ENCODE measurements around the gene CUEDC1. TPM values are rescaled to one million over a fixed set of nuclear protein-coding genes. Genes with fewer than 3 reads are reported as not detected.

Gene CUEDC1, protein sequence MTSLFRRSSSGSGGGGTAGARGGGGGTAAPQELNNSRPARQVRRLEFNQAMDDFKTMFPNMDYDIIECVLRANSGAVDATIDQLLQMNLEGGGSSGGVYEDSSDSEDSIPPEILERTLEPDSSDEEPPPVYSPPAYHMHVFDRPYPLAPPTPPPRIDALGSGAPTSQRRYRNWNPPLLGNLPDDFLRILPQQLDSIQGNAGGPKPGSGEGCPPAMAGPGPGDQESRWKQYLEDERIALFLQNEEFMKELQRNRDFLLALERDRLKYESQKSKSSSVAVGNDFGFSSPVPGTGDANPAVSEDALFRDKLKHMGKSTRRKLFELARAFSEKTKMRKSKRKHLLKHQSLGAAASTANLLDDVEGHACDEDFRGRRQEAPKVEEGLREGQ
- polyA plus RNA-seq (2013, experiment 1 of 2; ENCODE audit: insufficient read length) = 54.1 TPM
- polyA plus RNA-seq (2013, experiment 2 of 2; ENCODE audit: insufficient read length) = 44.0 TPM

DNA sequence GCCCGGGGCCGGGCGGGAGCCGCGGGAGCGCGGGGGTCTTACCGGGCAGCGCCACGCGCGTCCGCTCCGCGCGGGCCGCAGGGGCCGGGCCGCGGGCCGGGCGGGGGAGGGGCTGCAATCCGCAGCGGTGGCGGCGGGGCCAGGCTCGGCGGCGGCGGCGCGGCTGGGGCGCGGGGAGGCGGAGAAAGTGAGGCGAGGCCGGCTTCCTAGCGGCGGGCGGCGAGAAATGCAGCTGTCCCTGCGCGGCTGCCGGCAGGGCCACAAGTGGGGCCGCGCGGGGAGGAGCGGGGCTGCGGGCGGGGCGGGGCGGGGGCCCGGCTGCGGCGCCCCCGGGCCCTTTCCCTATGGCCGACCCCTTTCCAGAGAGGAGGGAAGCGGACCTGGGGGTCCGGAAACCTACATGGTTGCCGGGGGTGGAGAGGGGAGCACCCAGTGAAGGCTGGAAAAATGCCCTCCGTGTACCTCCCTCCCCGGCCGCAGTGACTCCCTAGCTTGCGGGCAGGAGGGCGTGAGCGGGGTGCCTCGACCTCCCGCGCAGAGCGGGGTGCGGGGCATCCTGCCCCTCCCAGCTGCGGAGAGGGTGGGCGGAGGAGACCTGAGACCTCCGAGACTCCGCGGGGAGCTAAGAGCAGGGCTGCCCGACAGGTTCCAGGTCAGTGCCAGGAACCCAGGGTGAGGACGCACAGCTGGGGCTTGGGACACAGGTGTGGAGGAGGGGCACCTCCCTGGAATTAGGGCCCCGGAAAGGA lies at the start of gene CUEDC1:
Gene CUEDC1, minus strand, starts transcription at position 230 of the 749 bp plus-strand sequence. CDS start 69,848 bp downstream, outside the sequence.
- DNase-seq = peak; percentile 74

DNA sequence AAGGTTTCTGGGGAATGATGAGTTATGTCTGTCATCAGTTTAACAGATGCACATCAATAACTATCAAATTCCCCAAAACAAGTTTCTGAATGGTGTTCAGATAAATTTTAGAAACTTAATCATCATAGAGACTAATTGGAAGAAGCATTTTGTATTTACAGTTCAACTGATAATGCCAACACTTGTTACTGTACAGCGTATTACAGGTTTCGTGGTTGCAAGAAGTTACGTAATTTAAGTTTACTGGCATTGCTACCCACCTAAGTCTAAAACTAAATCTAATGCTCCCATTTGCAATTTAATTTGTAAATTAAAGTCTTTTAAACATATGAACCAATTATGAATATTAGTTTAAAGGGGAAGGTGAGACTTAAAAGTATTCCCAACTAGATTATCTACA lies 48.8 kb upstream of the CUEDC1 start:
- no peak for DNase-seq

DNA sequence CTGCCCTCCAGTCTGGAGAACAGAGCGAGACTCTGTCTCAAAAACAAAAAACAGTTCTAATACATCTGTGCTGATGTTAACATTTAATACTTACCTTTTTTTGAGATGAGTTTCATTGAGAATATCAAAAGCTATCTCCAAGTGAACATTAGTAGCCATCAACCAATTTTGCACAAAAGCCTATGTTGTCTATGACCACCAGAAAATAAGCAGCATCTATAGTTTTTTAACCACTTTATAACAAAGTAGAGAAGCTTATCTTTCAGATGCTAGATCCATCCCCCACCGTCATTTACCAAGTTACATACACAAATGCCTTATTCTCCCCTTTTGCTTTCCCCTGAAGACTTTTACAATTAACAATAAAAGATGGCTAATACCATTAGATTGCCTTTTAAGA lies 47.8 kb upstream of the CUEDC1 start:
- no peak for DNase-seq

DNA sequence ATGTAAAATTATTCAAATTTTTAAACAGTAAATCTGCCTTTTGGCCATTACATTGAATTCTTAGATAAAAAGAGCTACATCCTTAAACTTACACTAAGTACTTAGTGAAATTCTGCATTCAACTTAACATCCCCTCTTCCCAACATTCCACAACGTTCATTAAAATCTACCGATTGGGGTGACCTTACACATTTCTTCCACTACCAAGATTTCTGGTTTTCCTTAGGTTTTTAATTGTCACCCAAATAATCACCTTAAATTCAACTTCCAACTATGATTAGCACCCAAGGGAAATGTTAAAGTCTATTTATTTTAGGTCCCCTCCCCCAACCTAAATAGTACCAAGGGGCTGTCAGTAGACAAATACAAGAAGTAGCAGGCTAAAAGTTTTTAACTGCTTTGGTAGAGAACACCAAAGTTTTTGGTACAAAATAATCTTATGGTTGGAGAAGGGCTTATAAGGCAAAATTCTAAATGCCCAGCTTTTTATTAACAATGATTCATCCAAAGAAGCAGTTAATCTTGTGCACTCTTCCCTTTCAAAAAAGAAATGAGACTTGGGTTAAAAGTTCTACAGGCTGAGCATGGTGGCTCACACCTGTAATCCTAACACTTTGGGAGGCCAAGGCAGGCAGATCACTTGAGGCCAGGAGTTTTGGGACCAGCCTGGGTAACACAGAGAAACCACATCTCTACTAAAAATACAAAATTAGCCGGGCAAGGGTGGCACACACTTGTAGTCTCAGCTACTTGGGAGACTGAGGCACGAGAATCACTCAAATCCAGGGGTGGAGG lies 47.1 kb upstream of the CUEDC1 start:
- DNase-seq = no peak

DNA sequence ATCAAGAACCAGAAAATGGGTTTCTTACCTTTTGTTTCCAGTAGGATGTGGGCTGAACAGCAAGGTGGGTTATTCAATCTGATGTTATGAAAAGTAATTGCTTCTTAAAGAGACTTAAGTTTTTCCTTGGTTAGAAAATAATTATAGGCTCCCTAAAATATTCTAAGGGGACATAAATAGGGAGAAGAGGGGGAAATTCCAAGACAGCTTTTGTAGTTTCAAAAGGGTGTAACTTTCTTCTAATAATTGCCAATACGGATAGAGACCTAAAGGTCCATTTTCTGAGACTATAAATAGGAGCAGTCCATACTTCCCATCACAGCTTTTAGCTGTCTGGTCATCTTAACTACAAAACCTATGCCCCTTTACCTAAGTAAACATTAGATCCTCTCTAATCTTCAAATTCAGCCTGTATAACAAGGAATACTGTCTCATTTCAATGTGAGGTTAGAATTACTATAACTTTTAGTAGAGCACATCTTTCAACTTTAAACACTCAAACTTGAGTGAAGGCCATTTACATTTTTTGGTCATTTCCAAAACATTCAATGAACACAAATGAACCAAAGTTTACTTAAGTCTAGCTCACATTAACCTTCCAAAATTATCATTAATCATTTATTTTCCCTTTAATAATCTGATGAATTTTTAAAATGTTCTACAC lies 46.4 kb upstream of the CUEDC1 start:
- DNase-seq = no peak

DNA sequence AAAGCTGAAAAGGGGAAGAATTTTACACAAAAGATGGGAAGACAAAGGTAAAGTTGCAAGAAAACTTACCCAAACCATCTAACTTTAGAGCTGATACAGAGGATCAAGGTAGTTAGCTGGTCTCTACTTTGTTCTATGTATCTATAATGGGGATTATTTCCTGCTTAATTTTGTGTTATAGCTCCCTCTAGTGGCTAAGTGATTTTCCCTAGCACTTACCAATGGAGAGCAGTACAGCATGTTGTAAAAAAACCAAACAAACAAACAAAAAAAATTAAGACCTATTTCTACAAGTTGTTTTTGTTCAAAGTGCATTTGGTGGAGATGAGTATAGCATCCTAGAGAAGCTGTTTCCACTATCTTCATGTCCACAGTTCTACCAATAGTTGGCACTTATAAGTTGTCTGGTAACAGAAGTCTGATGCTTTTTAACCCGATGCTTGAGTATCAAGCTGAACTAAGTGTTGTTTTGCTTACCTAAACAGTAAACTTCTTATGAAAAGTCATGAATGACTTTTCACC lies 44.3 kb upstream of the CUEDC1 start:
- peak; percentile 72 for DNase-seq

DNA sequence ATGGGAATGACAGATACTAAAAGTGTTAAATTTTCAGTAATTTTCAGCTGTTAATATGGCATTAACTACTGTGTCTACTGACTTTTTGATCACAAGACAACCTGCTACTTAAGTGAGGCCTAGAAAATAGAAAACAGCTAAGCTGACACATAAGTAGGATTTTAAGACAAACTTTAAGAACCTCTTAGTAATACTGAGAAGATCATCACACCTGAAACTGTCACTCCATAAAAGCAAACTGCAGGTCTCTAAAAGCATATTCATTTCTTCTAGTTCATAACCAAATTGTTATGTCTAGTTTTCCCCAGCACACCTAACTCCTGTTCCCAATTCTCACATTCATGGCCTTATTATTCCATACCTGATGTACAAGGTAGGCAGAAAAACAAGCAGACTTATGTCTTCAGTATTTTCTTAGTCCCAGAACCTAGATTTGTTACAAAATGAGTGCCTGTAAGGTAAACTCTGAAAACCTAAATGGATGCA lies 43.8 kb upstream of the CUEDC1 start:
- DNase-seq = no peak

DNA sequence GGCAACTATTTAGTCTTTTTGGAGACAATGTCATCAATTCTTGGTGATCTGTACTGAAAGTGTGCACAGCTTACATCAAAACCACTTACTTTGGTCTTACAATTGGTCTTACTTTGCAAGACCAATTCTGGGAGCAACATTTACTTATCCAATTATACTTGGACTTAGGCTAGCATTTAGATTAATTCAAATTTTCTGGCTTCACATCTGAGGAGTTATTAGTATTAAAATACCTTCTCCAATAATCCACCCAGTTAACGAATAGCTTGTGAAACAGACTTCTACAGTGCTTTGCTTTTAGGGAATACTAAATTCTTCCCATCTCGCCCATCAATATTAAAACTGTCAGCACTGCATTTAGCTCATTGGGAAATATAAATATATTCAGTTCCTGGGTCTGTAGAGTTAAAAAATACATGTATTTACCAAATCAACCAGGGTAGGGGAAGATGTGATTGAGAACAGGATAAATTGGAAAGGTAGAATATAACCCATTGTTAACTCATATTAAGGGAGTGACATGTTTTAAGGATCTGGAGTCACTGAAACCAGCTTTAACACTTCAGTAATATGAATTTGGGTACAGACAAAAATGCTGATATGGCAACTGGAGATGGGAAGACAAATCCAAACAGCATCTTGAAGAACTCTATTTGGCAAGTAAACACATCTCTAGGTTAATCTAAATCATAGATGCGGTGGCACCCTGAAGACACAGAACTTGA lies 42.0 kb upstream of the CUEDC1 start:
- DNase-seq = no peak

DNA sequence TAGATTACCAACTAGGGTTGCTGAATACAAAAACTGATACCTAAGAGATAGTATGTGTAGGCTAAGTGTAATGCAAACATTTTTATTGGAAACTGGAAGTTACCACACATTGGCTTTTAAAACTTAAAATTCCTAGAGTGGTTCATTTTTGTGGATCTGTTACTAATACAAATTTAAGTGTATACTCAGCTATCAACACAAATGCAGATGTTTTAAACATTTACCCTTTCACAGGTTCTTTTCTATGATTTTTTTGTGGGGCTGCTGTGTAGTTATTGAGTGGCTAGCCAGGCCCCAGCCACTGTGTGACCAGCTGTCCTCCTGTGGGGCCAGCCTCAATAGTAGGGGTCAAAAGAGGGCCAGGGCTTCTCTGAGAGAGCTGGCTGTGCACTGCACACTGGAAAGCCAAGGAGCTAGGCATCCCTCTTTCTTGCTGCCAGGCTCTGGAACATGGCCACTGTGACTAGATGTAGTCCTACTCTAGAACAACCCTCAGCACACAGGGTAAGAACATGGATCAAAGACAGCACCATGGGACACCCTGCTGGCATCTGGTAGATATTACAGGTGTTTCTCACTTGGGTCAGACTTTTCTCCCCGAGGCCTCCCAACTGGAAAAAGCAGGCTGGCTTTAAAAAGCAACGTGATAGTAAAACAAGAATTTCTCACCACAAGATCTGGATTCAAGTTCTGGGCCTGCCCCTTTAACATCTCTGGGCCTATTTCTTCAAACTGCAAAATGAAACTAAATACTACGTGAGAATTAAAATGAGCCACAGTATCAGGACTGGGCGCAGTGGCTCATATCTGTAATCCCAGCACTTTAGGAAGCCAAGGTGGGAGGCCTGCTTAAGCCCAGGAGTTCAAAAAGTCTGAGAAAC lies 40.1 kb upstream of the CUEDC1 start:
- peak; percentile 85 for DNase-seq

DNA sequence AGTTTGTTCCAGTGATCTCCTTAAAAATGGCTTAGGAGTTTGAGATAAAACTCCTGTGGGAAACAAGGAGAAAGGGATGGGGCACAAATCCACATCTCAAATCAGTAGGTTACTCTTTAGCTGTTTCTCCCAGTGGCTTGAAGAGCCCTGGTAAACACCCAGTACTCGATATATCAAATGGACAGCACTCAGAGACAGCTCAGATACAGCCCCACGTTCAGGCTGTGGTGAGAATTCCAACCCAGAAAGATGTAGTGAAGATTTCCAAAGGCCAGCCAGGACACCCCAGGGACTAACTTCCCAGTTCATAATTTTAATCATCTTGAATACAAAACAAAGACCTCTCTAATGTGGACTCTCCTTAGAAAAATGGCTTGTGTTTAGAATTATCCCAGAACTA lies 39.2 kb upstream of the CUEDC1 start:
- DNase-seq = no peak

DNA sequence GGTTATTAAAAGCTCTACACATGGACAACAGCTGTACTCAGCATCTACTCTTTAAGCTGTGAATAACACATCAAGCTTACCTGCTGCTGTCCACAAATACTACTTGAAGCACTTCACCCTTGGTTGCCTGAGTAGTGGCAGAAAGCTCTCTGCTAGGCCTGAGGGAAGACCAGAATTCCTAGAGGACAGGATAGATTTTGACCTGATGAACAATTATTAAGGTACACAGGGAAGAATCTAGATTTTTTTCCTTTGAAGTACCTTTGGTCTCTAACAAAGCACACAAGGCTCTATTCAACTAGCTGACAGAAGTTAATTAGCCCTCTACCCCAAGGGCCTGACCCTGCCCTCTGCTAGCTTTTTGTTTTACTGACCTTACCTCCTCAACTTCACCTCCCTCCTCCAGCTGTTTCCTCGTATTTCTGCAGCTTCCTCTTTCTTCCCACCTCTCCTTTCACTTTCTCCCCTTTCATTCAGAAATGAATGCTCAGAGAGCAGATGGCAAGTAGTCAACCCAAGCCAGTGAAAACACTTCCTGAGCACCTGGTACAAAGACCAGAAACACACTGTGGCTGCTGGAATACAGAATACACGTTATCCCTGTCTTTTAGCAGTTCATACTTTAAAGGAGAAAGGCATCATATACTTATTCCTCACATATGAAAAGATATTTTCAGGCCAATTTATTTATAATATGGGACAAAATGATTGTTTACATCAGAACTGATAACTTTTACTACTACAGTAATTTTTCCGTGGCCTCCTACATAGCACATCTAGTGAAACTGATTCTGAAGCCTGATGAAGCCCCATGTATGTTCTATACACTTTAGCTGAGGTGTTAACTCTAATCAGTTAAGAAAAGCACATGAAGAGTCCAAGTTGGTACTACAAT lies 38.5 kb upstream of the CUEDC1 start:
- DNase-seq = no peak

DNA sequence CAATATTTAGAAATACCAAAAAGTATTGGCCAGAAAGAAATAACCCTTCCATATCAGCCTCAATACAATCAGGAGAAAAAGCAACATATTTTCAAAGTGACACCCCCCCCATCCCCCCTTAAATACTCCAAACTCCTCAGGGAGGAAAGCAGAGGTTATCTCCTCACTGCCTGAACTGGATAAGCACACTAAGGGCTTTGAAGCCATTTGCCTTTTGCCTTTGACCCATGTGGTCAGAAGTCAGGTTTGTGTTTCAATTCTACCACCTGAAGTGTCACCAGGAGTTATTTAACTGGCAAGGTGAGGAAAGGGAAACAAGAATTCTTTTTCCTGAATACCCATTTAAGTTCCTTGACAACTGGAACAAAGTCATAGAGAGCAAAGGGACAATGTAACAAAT lies 36.3 kb upstream of the CUEDC1 start:
- DNase-seq = no peak

DNA sequence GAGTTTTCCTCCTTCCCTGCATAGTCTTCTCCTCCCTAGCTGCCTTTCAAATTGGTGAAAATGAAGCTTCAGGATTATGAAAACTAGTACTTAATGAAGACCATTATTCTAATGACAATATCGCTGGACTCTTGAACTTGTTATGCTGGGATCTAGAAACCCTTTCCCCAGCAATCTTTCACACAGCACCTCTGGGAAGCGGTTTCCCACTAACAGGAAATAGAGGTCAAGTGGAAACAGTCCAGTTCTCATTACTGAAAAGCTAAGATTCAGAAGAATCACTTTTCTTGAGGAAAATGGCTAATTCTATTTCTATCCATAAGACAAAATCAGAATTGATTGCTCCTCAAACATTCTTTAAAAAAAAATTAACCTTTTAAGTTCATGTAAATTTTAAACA lies 34.8 kb upstream of the CUEDC1 start:
- no peak for DNase-seq

DNA sequence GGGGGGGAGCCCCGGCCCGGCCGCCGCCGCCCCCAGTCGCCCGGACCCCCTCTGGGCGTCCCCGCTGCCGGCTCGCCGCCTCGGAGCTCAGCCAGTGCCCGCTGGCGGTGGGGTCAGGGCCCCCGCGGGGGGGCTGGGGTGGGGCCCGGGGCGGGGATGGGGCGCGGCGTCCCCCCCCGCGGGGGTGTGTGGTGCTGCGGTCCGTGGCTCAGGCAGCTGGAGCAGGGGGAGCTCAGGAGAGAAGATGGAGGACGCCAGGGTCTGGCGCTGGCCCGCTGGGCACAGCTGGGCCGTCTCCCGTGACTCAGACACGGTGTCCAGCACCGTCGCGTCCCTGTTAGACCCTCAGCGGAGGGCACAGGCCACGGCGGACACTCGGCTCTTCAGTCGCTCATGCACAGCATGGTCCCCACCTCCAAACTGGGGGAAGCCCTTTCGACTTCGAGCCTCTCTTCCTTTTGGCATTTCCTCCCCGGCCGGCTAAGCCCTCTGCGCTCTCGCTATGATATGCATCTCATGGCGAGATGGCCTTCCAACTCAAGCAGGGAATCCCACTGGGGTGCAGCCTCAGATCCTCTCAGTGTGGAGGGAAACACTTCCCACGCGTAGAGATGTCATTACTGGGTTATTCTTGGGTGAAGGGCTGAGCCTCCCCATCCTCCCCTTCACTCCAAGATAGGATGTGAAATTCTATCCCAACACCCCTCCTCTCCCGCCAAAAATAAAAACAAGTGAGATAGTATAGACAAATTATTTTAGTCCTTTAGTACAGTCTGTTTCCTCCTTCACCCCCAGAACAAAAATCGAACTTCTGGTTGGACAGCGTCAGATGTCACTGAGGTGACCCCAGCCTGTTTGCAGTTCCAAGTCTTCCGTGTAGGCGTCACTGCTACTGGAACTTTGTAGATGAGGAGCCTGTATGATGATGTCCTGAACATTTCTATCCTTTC lies 33.4 kb upstream of the CUEDC1 start:
- DNase-seq = peak; percentile 75

DNA sequence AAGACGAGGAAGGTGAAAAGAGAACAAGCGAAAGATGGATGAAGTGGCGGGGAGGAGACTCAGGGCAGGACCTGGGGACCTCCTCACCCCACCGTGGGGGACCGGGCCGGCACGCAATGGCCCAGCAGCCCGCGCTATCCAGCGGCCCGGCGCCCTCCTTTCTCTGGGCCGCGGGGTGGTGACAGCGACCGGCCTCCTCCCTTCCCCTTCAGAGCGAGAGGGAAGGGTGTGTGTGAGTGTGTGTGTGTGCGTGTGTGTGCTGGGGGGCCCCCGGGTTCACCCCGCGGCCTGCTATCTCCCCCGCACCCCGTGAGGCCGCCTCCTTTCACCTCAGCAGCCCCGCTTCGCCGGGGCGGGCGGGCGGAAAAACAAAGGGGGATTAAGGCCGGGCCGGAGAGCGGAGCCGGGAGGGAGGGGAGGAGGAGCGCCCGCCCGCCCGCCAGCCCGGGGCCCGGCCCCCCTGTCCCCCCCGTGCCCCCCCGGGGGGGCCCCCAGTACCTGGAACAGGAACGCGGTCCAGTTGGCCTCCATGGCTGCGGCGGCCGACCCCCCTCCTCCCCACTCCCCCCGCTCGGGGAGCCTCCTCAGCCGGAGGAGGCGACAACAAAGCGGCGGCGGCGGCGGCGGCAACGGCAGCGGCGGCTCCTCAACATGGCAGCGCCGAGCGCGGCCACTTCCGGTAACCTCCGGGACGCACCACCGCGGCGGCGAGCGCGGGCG lies 32.5 kb upstream of the CUEDC1 start, which contains the start of gene VEZF1:
Gene VEZF1, minus strand, starts transcription at position 674 of the 720 bp plus-strand sequence. Its CDS starts 143 bp downstream, at position 531.
- DNase-seq = peak; percentile 78

DNA sequence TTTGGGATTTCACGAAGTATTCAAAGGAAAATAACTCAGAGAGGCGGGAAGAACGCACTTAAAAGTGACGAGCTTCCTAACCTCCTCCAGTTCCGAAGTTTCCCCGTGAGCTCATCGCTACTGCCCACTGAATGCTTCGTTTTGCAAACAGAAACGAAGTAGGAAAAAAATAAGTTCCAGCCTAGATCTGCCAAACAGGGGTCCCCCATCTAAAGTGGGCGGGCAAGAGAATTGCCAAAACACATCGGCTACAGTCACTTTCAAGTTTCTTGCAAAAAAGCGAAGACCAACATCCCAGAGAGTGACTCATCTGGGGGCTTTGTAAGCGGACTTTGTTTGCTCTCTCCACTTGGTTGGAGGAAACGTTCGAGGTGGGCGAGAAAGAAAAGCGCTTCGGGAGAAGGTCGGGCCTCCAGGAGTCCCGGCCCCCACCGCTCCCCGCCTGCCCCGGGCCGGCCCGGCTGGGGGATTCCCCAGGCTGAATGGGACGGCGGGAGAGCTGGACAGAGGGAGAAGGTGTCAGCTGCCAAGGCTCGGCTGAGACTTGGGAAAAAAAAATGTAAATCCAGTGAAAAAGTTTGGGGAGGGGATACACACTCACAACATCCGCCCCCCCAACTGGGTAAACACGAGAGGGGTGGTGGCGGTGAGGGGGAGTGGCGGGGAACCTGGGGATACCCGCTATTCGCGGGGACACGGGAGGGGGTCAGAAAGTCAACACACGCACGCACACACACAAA lies 31.8 kb upstream of the CUEDC1 start:
- DNase-seq = peak; percentile 70

DNA sequence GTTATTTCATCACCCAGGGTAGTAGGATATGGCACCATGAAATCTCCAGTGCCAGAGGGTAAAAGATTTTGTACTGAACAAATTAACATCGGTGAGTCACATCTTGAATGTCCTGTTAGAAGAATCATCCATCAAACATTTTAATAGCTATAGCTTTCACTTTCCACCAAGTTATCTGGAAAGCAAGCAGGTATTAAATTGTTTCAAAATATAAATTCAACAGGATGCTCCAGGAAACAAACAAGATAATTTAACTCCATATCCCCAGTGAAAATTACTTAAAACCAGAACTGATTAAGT lies 30.4 kb upstream of the CUEDC1 start:
- peak; percentile 56 for DNase-seq
